ENCODE data around the gene ANKRD63. TPM values are rescaled to one million over a fixed set of nuclear protein-coding genes. Genes with fewer than 3 reads are reported as not detected.

Gene ANKRD63
- total RNA-seq, 1 donor: not detected

DNA sequence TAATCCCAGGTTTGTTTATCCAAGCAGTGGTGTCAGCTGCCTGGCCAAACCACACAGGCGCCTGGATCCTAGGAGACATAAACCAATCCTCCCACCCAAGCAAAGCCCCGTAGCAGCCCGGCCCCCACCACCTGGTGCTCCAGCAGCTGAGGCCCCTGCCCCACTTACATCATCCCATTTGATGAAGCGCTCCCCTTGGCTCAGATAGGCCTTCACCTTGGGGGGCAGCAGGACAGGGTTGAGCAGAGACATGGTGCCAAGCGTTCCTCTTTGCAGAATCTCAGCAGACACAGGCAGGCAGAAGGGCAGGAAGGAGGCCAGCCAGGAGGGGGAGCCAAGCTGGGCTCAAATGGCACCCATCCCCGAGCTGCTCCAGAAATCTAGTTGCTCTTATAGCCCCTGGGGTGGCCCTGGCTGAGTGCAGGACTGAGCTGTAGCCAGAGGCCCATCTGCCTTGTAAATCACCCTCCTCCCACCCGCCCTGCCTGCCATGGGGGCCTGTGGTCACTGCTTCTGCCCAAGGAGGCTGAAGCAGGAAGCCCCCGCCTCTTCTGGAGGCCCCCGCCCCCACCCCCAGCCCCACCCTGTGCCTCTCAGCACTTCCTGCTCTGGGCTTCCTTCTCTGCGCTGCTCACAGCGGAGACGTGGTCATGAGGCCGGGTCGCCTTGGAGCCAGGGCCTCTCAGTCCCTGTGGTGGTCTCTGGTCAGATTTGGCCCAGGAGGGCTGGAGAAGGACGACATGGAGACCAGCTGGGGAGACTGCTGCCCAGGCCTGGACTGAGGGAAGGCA is 24.8 kb upstream of the ANKRD63 start, which contains the start of gene PLCB2:
TSS of gene PLCB2 (minus strand) at position 515 of the 791 bp plus-strand sequence. CDS start at position 252, 263 bp downstream.
- TF ChIP-seq, protein P1, sequence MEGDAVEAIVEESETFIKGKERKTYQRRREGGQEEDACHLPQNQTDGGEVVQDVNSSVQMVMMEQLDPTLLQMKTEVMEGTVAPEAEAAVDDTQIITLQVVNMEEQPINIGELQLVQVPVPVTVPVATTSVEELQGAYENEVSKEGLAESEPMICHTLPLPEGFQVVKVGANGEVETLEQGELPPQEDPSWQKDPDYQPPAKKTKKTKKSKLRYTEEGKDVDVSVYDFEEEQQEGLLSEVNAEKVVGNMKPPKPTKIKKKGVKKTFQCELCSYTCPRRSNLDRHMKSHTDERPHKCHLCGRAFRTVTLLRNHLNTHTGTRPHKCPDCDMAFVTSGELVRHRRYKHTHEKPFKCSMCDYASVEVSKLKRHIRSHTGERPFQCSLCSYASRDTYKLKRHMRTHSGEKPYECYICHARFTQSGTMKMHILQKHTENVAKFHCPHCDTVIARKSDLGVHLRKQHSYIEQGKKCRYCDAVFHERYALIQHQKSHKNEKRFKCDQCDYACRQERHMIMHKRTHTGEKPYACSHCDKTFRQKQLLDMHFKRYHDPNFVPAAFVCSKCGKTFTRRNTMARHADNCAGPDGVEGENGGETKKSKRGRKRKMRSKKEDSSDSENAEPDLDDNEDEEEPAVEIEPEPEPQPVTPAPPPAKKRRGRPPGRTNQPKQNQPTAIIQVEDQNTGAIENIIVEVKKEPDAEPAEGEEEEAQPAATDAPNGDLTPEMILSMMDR (IDR thresholded peaks at IDR 0.05; ENCODE audit: insufficient read depth, low read depth, low read length): peak; percentile 38
- DNase-seq (ENCODE audit: low read depth): peak; percentile 69
- no peak within 1 kb of the TSS for H3K4me3 ChIP-seq (ENCODE audit: low read depth, low read length)

DNA sequence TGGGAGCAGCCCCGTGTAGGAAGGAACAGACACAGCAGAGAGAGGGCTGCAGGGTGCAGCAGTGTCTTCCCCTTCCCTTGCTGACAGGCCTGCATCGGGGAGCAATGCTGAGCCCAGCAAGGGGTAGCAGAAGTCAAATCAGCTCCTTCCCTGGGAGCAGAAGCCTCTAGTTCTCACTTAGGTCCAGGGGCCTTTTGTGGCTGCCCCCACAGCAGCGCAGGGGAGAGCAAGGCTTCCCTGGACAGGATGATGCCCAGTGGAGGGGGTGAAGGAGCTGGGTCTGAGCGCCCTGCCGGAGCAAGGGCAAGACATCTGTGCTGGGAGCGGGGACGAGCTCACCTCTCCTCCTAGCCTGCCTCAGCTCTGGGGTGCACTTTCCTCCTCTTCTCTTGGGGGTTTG is 24.0 kb upstream of the ANKRD63 start:
- TF ChIP-seq, protein P1 (IDR thresholded peaks at IDR 0.05; ENCODE audit: insufficient read depth, low read depth, low read length): no peak
- DNase-seq (ENCODE audit: low read depth): no peak
- H3K4me3 ChIP-seq (ENCODE audit: low read depth, low read length): no peak overlapping the region

DNA sequence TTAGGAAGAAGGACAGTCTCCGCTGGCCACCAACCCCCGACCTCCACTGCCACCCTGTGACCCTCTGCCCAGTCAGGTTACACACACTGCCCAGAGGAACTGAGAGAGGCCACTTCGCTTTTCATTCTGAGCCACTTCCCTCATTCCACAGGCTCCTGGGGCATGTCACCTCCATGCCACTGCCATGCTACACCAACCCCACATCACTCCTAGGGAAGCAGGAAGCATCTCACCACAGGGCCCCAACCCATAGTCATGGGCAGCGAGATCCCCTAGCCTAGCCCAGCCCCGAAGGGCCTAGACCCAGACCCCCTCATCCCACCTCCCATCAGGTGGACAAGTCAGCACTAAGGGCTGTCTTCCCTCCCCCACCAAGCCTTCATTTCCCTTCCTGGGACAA is 23.5 kb upstream of the ANKRD63 start:
- H3K4me3 ChIP-seq (ENCODE audit: low read depth, low read length): no peak overlapping the region
- no peak for DNase-seq (ENCODE audit: low read depth)
- TF ChIP-seq, protein P1 (IDR thresholded peaks at IDR 0.05; ENCODE audit: insufficient read depth, low read depth, low read length): no peak

DNA sequence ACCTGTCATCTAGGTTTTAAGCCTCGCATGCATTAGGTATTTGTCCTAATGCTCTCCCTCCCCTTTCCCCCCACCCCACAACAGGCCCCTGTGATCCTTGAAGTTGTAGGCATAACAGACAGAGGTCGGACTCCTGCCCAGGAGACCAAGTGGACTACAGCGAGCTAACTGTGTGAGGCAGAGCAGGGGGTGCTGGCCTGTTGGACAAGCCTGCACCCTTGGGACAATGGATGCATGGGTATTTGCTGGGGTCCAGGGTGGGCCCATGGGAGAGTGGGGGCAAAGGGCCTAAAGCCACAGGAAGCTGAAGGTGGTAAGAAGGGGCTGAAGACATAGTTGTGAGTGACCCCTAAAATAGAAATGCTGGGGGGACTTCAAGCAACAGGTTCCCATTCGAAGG is 22.4 kb upstream of the ANKRD63 start:
- no peak overlapping the region for H3K4me3 ChIP-seq (ENCODE audit: low read depth, low read length)
- TF ChIP-seq, protein P1 (IDR thresholded peaks at IDR 0.05; ENCODE audit: insufficient read depth, low read depth, low read length): no peak
- DNase-seq (ENCODE audit: low read depth): no peak

DNA sequence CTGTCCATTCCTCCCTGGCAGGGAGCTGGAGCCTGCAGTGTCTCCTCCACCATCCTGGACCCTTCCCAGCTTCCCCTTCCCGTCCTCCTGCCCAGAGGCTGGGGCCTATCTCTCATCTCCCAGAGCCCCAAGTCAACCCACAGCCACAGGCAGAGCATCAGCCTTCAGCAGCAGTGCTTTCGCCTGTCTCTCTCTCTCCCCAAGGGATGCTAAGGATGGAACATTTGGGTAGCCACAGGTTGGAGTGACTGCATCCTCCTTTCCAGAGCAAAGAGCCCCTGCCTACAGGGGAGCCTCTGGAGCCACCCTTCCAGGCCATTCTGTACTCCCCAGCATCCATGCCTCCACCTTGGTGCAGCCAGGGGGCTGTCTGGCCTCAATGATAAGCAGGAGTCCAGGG is 20.7 kb upstream of the ANKRD63 start:
- no peak for DNase-seq (ENCODE audit: low read depth)
- TF ChIP-seq, protein P1 (IDR thresholded peaks at IDR 0.05; ENCODE audit: insufficient read depth, low read depth, low read length): no peak

DNA sequence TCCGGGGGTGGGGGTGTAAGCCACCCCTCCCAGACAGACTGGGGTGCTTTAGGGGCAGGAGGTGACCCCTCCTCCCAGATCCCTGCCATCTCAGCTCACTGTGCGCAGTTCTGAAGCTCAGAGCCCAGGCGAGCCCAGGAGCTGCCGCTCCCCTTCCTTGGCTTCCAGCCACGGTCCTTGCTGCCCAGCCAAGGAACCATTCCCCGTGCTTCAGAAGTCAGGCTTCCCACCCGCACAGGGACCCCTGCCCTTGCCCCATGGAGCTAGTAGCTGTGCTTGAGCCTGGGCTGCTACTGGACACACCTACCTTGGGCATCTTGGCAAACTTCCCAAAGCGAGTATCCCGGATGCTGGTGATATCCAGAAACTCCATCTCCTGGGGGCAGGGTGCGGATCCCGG is 20.1 kb upstream of the ANKRD63 start:
- TF ChIP-seq, protein P1 (IDR thresholded peaks at IDR 0.05; ENCODE audit: insufficient read depth, low read depth, low read length): no peak

More for the DNA sequence above, 20.7 kb upstream of the ANKRD63 start:
- no peak overlapping the region for H3K4me3 ChIP-seq (ENCODE audit: low read depth, low read length)

More for the DNA sequence above, 20.1 kb upstream of the ANKRD63 start:
- DNase-seq (ENCODE audit: low read depth): no peak
- H3K4me3 ChIP-seq (ENCODE audit: low read depth, low read length): no peak overlapping the region

Data from fibroblast of villous mesenchyme (primary cell).